ENCODE results near the gene ACER3. TPM values are rescaled to one million over a fixed set of nuclear protein-coding genes. Genes with fewer than 3 reads are reported as not detected.
"Not testable (repeated sequence)": the region's sequence is repeated elsewhere in the genome, so short reads cannot be mapped to it uniquely, and the experiment has no call there.

ACER3 gene
- total and polyA plus RNA-seq, 2 donors = 4.5 to 19.0 TPM

DNA sequence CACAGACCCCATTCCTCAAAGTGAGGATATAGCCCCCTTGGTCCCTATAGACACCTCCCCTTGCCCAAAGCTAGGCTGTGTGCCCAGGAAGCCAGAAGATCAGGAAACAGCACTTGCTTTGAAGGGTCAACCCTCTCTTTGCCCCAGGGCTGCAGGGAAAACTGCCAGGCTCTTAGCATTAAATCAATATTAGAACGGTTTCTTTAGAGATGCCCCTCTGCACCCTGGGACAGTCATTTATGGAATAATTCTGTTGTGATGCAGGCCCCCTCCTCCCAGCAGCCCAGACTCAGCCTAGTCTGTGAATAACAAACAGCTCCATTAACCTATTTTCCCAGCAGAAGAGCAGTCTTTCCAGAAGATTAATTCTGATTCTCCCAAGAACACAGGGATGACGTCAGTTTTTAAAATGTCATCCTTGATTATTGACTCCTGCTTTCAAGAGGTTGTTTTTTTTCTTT, 194.4 kb downstream of the ACER3 start:
- 80% methylated on average over 2 of the region's 2 CpGs for WGBS
- Histone ChIP-seq H3K27ac (ENCODE audit: low read depth) (no peak overlapping the region), H3K4me3 (ENCODE audit: low read depth, low read length) (no peak overlapping the region), H3K36me3 (ENCODE audit: insufficient read depth) (no peaks in the 10 kb centered on the region), H3K4me1 (ENCODE audit: insufficient read depth) (no peaks in the 10 kb centered on the region)
- DNase-seq (ENCODE audit: extremely low spot score) = no peak

DNA sequence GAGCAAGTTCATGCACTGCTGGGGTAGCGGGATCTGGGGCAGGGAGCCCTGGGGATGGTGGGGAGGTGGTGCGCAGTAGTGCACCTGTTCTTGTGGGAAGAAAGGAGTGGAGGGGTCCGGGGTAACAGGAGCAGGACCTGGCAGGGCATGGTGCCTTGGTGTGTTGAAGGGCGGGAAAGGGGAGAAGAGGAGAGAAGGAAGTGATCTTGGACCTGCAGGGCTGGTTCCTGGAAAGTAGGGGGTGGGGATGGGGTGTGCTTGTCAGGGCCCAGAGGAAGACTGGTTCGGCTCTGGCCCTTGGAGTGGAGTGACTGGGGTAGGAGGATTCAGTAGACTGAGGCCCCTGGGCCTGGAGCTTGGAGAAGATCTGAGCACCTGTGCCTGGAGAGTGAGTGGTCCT, 195.2 kb downstream of the ACER3 start:
- Histone ChIP-seq H3K4me3 (ENCODE audit: low read depth, low read length) (no peak overlapping the region), H3K4me1 (ENCODE audit: insufficient read depth) (no peaks in the 10 kb centered on the region), H3K36me3 (ENCODE audit: insufficient read depth) (no peaks in the 10 kb centered on the region), H3K27ac (ENCODE audit: low read depth) (no peak overlapping the region)
- WGBS = 97% methylated on average over 5 of the region's 5 CpGs
- no peak for DNase-seq (ENCODE audit: extremely low spot score)

DNA sequence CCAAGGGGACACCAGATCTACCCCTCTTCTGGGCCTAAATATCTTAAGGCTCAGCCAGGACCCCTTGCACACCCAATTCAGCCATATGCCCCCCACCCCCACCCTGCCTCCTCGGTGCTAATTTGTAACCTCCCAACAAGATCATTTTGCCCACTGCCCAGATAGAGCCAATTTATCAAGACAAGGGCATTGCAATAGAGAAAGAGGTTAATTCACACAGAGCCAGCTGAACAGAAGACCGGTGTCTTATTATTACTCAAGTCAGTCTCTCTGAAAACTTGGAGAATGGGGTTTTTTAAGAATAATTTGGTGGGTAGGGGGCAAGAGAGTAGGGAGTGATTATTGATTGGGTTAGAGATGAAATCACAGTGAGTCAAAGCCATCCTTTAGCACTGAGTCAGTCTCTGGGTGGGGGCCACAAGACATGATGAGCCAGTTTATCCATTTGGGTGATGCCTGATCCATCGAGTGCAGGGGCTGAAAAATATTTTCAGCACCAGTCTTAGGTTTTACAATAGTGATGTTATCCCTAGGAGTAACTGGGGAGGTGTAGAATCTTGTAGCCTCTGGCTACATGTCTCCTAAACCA, 196.2 kb downstream of the ACER3 start:
- H3K36me3 ChIP-seq (ENCODE audit: insufficient read depth) = no peaks in the 10 kb centered on the region
- no peaks in the 10 kb centered on the region for H3K4me1 ChIP-seq (ENCODE audit: insufficient read depth)
- WGBS = 85% methylated on average over 3 of the region's 3 CpGs
- no peak overlapping the region for H3K27ac ChIP-seq (ENCODE audit: low read depth)
- no peak for DNase-seq (ENCODE audit: extremely low spot score)
- H3K4me3 ChIP-seq (ENCODE audit: low read depth, low read length) = no peak overlapping the region

DNA sequence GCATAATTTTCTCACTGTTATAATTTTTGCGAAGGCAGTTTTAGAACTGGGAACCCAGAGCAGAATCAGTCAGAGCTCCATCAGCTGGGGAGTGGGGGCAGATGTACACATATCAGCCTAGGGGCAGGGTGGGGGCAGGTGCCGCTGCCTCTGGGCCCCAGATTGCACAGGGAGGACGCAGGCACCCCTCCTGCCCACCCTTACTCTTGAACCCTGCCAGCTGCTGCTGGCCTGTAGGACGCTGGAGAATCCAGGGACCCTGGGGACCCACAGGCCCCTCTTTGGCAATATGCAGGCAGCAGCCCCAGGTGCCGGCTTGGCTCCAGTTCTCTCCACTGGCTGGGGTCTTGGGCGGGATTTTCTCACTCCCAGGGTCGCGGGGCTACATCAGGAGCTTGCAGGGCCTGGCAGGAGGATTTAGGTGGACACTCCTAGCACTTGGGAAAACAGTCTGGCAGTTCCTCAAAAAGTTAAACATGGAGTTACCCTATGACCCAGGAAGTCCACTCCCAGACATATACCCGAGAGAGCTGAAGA, 197.3 kb downstream of the ACER3 start:
- Histone ChIP-seq H3K4me1 (ENCODE audit: insufficient read depth) (no peaks in the 10 kb centered on the region), H3K4me3 (ENCODE audit: low read depth, low read length) (no peak overlapping the region), H3K36me3 (ENCODE audit: insufficient read depth) (no peaks in the 10 kb centered on the region), H3K27ac (ENCODE audit: low read depth) (no peak overlapping the region)
- WGBS = 66% methylated on average over 9 of the region's 9 CpGs
- no peak for DNase-seq (ENCODE audit: extremely low spot score)

DNA sequence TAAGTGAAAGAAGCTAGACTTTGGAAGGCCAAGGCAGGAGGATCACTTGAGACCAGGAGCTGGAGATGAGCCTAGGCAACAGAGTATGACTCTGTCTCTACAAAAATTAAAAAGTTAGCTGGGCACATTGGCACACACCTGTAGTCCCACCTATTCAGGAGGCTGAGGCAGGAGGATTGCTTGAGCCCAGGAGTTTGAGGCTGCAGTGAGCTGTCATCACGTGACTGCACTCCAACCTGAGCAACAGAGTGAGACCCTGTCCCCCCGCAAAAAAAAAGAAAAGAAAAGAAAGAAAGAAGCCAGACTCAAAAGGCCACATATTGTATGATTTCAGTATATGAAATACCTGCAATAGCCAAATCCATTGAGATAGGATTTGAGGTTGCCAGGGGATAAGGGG, 198.2 kb downstream of the ACER3 start:
- H3K27ac ChIP-seq (ENCODE audit: low read depth) = no peak overlapping the region
- DNase-seq (ENCODE audit: extremely low spot score) = no peak
- WGBS = 91% methylated on average over 2 of the region's 2 CpGs
- H3K4me3 ChIP-seq (ENCODE audit: low read depth, low read length) = no peak overlapping the region
- H3K4me1 ChIP-seq (ENCODE audit: insufficient read depth) = no peaks in the 10 kb centered on the region
- H3K36me3 ChIP-seq (ENCODE audit: insufficient read depth) = no peaks in the 10 kb centered on the region

DNA sequence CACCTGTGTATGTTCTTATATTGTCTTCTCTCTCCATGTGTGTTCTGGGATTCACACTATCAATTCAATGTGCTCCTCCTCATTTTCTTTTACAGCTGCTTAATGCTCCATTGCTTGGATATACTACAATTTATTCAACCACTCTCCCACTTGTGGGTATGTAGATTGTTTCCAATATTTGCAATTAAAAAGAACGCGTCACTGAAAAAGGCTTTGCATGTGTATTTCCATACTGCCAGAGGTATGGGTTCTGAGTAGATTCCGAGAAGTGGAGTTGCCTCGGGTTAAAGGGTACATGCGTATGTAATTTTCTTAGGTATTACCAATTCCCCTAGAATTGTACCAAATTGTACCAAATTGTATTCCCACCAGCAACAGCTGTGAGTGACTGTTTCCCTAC, 199.1 kb downstream of the ACER3 start:
- DNase-seq (ENCODE audit: extremely low spot score) = no peak
- Histone ChIP-seq H3K27ac (ENCODE audit: low read depth) (no peak overlapping the region), H3K36me3 (ENCODE audit: insufficient read depth) (no peaks in the 10 kb centered on the region), H3K4me1 (ENCODE audit: insufficient read depth) (no peaks in the 10 kb centered on the region), H3K4me3 (ENCODE audit: low read depth, low read length) (no peak overlapping the region)
- WGBS = 90% methylated on average over 5 of the region's 5 CpGs

DNA sequence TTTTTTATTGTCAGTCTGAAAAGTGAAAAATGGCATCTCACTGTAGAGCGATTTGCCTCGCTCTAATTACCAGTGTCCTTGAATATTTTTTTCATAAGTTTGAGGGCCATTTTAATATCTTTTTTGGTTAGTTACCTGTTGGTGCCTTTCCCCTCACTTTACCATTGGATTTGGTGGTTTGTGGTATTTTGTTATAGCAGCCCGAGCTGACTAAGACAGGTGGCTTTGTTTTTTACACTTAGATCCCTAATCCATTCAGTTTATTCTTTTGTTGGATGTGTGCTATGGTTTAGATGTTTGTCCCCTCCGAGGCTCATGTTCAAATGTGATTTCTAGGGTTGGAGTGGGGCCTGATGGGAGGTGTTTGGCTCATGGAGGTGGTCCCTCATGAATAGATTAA, 199.5 kb downstream of the ACER3 start:
- Histone ChIP-seq H3K27ac (ENCODE audit: low read depth) (no peak overlapping the region), H3K4me1 (ENCODE audit: insufficient read depth) (no peaks in the 10 kb centered on the region), H3K36me3 (ENCODE audit: insufficient read depth) (no peaks in the 10 kb centered on the region), H3K4me3 (ENCODE audit: low read depth, low read length) (no peak overlapping the region)
- DNase-seq (ENCODE audit: extremely low spot score) = no peak
- 87% methylated on average over 4 of the region's 4 CpGs for whole genome bisulfite sequencing

DNA sequence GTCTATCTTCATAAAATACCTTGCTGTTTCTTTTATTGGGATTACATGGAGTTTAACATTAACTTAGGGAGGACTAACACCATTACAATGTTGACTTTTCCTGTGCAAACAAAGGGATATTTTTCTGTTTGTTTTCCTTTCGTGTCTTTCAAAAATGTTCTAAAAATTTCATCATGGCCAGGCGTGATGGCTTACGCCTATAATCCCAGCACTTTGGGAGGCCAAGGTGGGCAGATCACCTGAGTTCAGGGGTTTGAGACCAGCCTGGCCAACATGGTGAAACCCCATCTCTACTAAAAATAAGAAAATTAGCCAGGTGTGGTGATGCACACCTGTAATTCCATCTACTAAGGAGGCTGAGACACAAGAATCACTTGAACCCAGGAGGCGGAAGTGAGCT, 200.5 kb downstream of the ACER3 start:
- not testable (repeated sequence) for H3K27ac ChIP-seq (ENCODE audit: low read depth); H3K4me1 ChIP-seq (ENCODE audit: insufficient read depth); DNase-seq (ENCODE audit: extremely low spot score); H3K4me3 ChIP-seq (ENCODE audit: low read depth, low read length); H3K36me3 ChIP-seq (ENCODE audit: insufficient read depth)
- WGBS = 66% methylated on average over 4 of the region's 4 CpGs

DNA sequence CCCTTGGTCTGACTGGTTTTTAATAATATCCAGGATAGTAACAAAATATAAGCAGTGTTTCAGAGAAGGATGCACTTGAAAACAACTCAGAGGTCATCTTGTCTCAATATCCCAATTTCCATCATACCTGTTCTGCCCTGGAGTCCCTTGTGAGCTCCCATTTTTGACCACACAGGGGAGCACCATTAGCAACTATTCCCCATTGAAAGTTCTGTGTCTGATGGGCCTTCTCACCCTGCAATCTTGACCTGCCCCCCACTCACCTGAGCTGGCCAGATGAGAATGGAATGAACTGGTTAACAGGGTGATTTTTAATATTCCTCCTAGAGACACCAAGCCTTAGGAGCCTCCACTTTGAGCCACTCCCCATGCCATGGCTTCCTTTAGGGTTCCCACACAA, 202.2 kb downstream of the ACER3 start:
- Histone ChIP-seq H3K27ac (ENCODE audit: low read depth) (no peak overlapping the region), H3K4me1 (ENCODE audit: insufficient read depth) (no peaks in the 10 kb centered on the region), H3K4me3 (ENCODE audit: low read depth, low read length) (no peak overlapping the region), H3K36me3 (ENCODE audit: insufficient read depth) (no peaks in the 10 kb centered on the region)
- DNase-seq (ENCODE audit: extremely low spot score) = no peak

DNA sequence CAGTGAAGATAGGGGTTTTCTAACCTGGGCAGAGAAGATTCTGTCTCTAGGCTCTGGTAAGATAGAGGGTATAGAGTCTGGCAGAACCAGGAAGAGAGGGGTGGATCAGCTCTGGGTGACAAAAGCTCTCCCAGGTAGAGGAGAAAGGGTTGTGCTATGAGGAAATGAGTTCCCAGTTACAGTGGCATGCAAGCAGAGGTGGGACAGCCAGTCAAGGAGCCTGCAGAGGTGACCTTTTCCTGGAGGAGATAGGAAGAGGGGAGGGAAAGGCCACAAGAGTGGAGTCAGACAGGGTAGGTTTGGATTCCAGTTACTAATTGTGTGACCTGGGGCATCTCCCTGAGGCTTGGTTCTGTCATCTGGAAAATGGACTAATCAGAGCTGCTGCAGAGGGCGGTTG, 202.7 kb downstream of the ACER3 start:
- no peak for DNase-seq (ENCODE audit: extremely low spot score)
- Histone ChIP-seq H3K4me3 (ENCODE audit: low read depth, low read length) (no peak overlapping the region), H3K27ac (ENCODE audit: low read depth) (no peak overlapping the region), H3K4me1 (ENCODE audit: insufficient read depth) (no peaks in the 10 kb centered on the region), H3K36me3 (ENCODE audit: insufficient read depth) (no peaks in the 10 kb centered on the region)
- 96% methylated on average over 1 of the region's 1 CpG for WGBS

DNA sequence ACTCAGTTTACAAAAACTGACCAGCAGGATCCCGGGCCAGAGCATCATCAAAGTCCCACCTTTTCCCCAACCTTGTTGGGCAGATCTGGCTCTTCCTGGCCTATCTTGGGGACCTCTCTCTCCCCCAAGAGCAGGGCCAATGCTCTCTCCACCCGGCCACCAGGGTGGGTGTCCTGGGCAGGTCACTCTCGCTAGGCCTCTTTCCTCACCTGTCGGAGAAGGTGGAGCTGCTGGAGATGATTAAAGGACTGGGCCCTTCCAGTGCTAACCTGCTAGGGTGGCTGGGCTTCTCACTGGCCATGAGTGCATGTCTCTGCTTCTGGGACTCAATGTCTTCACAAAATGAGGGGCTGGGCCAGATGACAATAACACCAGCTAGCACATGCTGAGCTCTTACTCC, 203.1 kb downstream of the ACER3 start:
- no peak overlapping the region for H3K27ac ChIP-seq (ENCODE audit: low read depth)
- no peak for DNase-seq (ENCODE audit: extremely low spot score)
- H3K4me3 ChIP-seq (ENCODE audit: low read depth, low read length) = no peak overlapping the region
- WGBS = 97% methylated on average over 4 of the region's 4 CpGs
- H3K4me1 ChIP-seq (ENCODE audit: insufficient read depth) = no peaks in the 10 kb centered on the region
- H3K36me3 ChIP-seq (ENCODE audit: insufficient read depth) = no peaks in the 10 kb centered on the region

DNA sequence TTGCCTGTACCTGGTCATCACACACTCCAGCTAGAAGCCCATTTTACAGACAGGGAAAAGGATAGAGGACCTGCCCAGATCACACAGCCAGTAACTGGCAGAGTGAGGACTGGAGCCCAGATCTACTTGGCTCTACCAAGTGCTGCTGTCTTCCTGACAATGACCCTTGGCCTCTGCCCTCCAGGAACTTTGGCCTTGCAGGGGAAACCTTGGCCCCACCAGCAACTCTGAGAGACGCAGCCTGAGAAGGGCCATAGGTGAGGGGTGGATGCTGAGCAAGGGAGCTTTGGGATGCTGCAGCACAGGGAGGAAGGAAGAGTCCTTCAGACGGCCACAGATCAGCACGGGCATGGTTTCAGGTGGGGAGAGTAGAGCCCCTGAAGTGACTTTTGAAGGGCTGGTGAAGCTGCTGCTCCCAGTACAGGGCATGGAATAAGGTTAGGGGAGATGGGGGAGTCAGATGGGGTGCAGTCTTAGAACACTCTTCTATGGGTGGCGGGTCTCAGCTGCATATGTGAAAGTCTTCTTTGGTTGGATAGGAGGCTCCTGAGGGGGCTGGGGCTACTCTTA, 204.0 kb downstream of the ACER3 start:
- no peak overlapping the region for H3K4me3 ChIP-seq (ENCODE audit: low read depth, low read length)
- DNase-seq (ENCODE audit: extremely low spot score) = no peak
- WGBS = 95% methylated on average over 4 of the region's 4 CpGs
- no peaks in the 10 kb centered on the region for H3K4me1 ChIP-seq (ENCODE audit: insufficient read depth)
- H3K27ac ChIP-seq (ENCODE audit: low read depth) = no peak overlapping the region
- H3K36me3 ChIP-seq (ENCODE audit: insufficient read depth) = no peaks in the 10 kb centered on the region

DNA sequence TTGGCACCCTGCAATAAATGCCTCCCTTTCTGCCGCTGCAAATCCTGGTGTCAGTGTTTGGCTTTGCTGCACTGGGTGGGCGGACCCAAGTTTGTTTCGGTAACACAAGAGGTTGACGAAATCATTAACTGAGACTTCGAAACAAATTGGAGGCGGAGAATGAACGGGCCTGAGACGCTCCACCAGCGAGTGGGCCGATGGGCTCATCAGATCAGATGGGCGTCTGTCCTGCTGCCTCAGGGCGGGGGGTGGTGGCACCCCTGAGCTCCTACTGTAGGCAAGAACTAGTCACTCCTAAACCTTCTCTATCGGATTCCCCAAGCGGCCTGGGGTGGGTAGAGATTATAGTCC, 205.1 kb downstream of the ACER3 start:
- Histone ChIP-seq H3K27ac (ENCODE audit: low read depth) (peak overlapping the region; percentile 91), H3K4me3 (ENCODE audit: low read depth, low read length) (peak overlapping the region; percentile 71), H3K4me1 (ENCODE audit: insufficient read depth) (no peaks in the 10 kb centered on the region), H3K36me3 (ENCODE audit: insufficient read depth) (no peaks in the 10 kb centered on the region)
- DNase-seq (ENCODE audit: extremely low spot score) = no peak
- whole genome bisulfite sequencing = 14% methylated on average over 14 of the region's 14 CpGs

DNA sequence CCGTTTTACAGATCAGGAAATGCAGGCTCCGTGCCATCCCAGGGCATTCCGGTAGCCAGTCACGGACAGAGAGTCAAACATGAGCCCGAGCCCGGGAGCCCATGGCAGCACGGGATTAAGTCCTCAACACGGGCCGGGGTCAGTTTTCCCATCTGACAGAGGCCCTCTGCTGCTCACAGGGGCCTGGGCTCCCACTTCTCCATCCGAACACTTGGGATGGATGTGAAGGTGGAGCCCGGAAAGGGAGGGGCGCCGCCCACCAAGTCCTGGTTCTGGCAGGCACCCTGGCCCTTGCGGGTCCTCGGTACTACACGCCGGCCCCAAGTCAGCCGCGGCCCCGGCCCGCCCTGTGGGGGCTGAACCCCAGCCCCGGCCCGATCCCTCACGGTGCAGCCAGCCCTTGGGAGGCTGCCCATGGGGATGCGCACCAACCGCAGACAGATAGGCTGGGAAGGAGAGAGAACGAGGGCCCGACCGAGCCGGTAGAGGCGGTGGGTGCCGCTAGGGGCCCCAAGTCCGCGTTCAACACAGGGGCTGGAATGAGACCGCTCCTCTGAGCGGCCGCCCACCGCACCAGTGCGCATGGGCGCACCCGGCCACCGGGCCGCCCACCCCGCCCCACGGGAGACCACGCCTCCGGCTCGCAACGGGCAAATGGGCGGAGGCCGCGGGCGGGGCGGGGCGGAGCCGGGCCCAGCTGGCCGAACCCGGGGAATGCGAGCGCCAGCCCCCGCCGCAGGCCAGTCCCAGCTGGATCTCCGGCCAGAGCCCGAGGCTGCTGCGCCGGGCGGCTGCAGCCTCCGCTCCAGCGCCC, 205.7 kb downstream of the ACER3 start, which contains the start of gene CAPN5:
Gene CAPN5 (plus strand): TSS at position 743 of the 814 bp plus-strand sequence. CDS start 17,916 bp downstream, outside the sequence.
- Histone ChIP-seq H3K4me1 (ENCODE audit: insufficient read depth) (no peaks in the 10 kb centered on the region), H3K36me3 (ENCODE audit: insufficient read depth) (no peaks in the 10 kb centered on the region), H3K27ac (ENCODE audit: low read depth) (peak within 1 kb of the TSS; percentile 91), H3K4me3 (ENCODE audit: low read depth, low read length) (peak within 1 kb of the TSS; percentile 71)
- DNase-seq (ENCODE audit: extremely low spot score) = peak; percentile 73
- under 1% methylated on average over 69 of the region's 69 CpGs for WGBS
